OCI-LY3 (cell line): Measurements from ENCODE around the gene GSTT2B.
"Not testable (repeated sequence)": the region's sequence is repeated elsewhere in the genome, so short reads cannot be mapped to it uniquely, and the experiment has no call there.

Experiments
- H2AFZ ChIP-seq: fragments of 200-600, 300-600 bp; shearing (Covaris generic); 2 replicates; pipeline ENCODE4 v1.6.0; 2014; ENCODE audit warnings: antibody characterized with exemption, low read depth, low read length
- H3K27ac ChIP-seq: fragments of 200-600, 300-600 bp; sonication (generic); 2 replicates; pipeline ENCODE4 v1.5.1; 2014; ENCODE audit warnings: mild to moderate bottlenecking, low read length, moderate library complexity, mixed read lengths
- H3K27me3 ChIP-seq: fragments of 200-600, 300-600 bp; sonication (generic); 2 replicates; pipeline ENCODE4 v1.6.1; 2014; ENCODE audit warnings: low read depth, low read length, mixed read lengths
- H3K36me3 ChIP-seq: fragments of 200-600, 300-600 bp; sonication (generic); replicated peaks from 2 replicates; pipeline ENCODE3; 2014; ENCODE audit warnings: low read depth, low read length, mixed read lengths
- H3K4me1 ChIP-seq: fragments of 300-600, 200-600 bp; sonication (generic); 2 replicates; pipeline ENCODE4 v1.6.1; 2014; ENCODE audit warnings: low read length, mixed read lengths
- H3K4me2 ChIP-seq: fragments of 200-600, 300-600 bp; sonication (generic); 2 replicates; pipeline ENCODE4 v1.6.1; 2014; ENCODE audit warnings: low read length, mixed read lengths
- H3K4me3 ChIP-seq: fragments of 300-600, 200-600 bp; sonication (generic); 2 replicates; pipeline ENCODE4 v1.5.1; 2014; ENCODE audit warnings: antibody characterized with exemption, mild to moderate bottlenecking, low read length, moderate library complexity
- H3K79me2 ChIP-seq: fragments of 300-600, 200-600 bp; shearing (Covaris generic); 2 replicates; pipeline ENCODE4 v1.6.1; 2014; ENCODE audit warnings: mild to moderate bottlenecking, low read length, mixed read lengths
- H3K9ac ChIP-seq: fragments of 300-600, 200-600 bp; shearing (Covaris generic); 2 replicates; pipeline ENCODE4 v1.6.0; 2014; ENCODE audit warnings: mild to moderate bottlenecking, low read length, moderate library complexity
- H3K9me3 ChIP-seq: fragments of 200-600, 300-600 bp; shearing (Covaris generic); 2 replicates; pipeline ENCODE4 v1.6.1; 2014; ENCODE audit warnings: low read length, mixed read lengths; ENCODE audit not compliant: insufficient read depth
- H4K20me1 ChIP-seq: fragments of 200-600, 300-600 bp; sonication (generic); 2 replicates; pipeline ENCODE4 v1.6.1; 2016; ENCODE audit warnings: low read length, mixed read lengths; ENCODE audit not compliant: insufficient read depth
- TF ChIP-seq, protein P1 (sequence below): fragments of 200-600, 300-600 bp; sonication (generic); IDR thresholded peaks from 2 replicates; pipeline ENCODE4 v1.5.1; 2014; ENCODE audit warnings: antibody characterized with exemption, low read length, low read depth

The GSTT2B gene

DNA sequence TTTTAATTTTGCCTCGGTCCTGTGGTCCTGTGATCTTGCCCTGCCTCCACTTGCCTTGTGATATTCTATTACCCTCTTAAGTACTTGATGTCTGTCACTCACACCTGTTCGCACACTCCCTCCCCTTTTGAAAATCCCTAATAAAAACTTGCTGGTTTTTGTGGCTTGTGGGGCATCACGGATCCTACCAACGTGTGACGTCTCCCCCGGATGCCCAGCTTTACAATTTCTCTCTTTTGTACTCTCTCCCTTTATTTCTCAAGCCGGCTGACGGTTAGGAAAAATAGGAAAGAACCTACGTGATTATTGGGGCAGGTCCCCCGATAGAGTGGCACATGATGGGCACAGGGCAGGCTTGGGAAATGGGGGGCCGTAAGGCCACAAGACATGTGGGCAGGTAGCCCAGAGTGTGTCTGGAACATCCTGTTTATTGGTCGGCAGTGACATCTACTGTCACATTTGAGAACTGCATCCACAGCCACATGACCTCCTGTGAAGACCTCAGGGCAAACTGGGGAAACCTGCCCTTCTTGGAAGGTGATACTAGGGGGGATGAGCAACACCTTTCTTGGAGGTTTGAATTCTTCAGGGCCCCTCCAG, 4.6 kb downstream of the GSTT2B start:
- peak overlapping the region; percentile 34; the same call in 1 of the 2 replicates for H2AFZ ChIP-seq
- peak overlapping the region; percentile 57 for H3K4me2 ChIP-seq
- not testable (repeated sequence) for H3K79me2 ChIP-seq, H3K36me3 ChIP-seq, H3K9ac ChIP-seq, H3K27ac ChIP-seq, H3K4me1 ChIP-seq, H4K20me1 ChIP-seq, H3K9me3 ChIP-seq, H3K27me3 ChIP-seq
- 0 out of 2 replicates have a peak overlapping the region, but pooled peaks have one; percentile 44 for H3K4me3 ChIP-seq
- TF ChIP-seq, protein P1, sequence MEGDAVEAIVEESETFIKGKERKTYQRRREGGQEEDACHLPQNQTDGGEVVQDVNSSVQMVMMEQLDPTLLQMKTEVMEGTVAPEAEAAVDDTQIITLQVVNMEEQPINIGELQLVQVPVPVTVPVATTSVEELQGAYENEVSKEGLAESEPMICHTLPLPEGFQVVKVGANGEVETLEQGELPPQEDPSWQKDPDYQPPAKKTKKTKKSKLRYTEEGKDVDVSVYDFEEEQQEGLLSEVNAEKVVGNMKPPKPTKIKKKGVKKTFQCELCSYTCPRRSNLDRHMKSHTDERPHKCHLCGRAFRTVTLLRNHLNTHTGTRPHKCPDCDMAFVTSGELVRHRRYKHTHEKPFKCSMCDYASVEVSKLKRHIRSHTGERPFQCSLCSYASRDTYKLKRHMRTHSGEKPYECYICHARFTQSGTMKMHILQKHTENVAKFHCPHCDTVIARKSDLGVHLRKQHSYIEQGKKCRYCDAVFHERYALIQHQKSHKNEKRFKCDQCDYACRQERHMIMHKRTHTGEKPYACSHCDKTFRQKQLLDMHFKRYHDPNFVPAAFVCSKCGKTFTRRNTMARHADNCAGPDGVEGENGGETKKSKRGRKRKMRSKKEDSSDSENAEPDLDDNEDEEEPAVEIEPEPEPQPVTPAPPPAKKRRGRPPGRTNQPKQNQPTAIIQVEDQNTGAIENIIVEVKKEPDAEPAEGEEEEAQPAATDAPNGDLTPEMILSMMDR = peak; percentile 57

DNA sequence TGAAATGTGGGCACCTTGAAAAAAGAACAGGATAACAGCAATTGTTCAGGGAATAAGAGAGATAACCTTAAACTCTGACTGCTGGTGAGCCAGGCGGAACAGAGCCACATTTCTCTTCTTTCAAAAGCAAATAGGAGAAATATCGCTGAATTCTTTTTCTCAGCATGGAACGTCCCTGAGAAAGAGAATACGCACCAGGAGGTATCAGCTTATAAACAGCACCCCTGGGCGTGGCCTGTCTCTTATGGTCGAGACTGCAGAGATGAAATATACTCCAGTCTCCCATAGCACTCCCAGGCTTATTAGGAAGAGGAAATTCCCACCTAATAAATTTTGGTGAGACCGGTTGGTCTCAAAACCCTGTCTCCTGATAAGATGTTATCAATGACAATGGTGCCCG, 5.1 kb downstream of the GSTT2B start:
- H3K9me3 ChIP-seq, H3K27ac ChIP-seq, H3K79me2 ChIP-seq, H2AFZ ChIP-seq, H3K4me3 ChIP-seq, H3K4me1 ChIP-seq, H3K9ac ChIP-seq, H3K36me3 ChIP-seq, H3K4me2 ChIP-seq, H3K27me3 ChIP-seq, H4K20me1 ChIP-seq: not testable (repeated sequence)

DNA sequence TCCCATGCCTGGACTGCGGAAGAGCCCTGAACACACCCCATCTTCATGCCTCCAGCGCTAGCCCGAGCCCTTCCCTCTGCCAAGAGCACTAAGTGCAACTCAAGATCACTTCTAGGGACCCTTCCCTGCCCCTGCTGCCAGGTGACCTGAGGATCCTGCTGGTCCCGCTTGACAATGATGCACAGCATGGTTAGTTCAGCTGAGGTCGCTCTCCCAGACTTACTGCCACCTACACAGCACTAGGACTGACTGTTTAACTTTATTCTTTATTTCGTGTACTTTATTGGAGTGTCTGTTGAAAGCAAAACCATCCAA, 6.0 kb downstream of the GSTT2B start:
- not testable (repeated sequence) for H2AFZ ChIP-seq, H3K4me1 ChIP-seq

DNA sequence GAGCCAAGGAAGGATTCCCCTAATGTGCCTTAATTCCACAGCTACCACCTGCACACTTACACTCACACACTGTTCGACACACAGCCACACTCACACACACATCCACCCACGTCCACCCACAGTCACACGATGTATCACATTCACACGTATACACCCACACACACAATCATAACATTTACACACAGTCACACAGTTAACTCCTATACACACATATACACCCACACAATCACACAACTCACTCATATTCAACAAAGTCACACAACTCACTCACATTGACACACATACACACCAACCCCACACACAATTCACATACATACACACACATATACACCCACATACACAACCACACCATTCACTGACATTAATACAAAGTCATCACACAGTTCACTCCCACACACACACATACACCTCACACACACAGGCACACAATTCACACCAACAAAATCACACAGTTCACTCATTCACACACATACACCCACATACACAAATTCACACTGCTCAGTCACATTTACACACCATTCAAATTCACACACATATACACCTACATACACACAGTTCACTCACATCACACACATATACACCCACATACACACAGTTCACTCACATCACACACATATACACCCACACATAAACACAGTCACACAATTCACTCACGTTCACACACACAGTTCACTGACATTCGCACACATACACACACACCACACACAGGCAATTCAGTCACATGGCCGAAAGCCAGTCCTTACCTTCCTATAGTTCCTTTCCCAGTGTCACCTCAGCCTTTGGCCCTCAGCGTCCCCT, 6.6 kb downstream of the GSTT2B start:
- H3K4me1 ChIP-seq, H3K9ac ChIP-seq, H3K27me3 ChIP-seq, H3K27ac ChIP-seq, H3K79me2 ChIP-seq, H3K9me3 ChIP-seq, H3K36me3 ChIP-seq, H4K20me1 ChIP-seq, H2AFZ ChIP-seq, H3K4me3 ChIP-seq, H3K4me2 ChIP-seq: not testable (repeated sequence)

More for the DNA sequence above, 6.0 kb downstream of the GSTT2B start:
- H3K27ac ChIP-seq, H3K27me3 ChIP-seq, H3K9me3 ChIP-seq, H3K79me2 ChIP-seq, H3K4me2 ChIP-seq, H3K9ac ChIP-seq, H3K36me3 ChIP-seq, H3K4me3 ChIP-seq, H4K20me1 ChIP-seq: not testable (repeated sequence)

DNA sequence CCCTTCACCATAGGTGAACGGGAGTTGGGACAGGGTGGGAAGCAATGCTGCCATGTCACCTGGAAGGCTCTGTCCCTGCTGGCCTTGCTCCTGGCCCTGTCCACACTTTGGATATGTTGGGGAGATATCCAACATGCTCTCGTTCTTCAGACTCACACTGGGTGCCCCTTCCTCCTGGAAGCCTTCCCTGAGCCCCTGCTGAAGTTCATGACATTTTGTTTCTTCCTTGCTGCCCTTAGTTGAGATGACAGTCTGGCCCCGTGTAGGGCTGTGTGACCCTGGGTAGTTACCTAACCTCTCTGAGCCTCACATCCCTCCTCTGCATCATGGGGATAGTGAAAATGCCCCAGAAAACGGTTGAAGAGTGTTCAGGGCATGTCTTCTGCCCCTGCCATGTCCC, 7.5 kb downstream of the GSTT2B start:
- H3K4me3 ChIP-seq, H3K27ac ChIP-seq, H3K9me3 ChIP-seq: not testable (repeated sequence)

DNA sequence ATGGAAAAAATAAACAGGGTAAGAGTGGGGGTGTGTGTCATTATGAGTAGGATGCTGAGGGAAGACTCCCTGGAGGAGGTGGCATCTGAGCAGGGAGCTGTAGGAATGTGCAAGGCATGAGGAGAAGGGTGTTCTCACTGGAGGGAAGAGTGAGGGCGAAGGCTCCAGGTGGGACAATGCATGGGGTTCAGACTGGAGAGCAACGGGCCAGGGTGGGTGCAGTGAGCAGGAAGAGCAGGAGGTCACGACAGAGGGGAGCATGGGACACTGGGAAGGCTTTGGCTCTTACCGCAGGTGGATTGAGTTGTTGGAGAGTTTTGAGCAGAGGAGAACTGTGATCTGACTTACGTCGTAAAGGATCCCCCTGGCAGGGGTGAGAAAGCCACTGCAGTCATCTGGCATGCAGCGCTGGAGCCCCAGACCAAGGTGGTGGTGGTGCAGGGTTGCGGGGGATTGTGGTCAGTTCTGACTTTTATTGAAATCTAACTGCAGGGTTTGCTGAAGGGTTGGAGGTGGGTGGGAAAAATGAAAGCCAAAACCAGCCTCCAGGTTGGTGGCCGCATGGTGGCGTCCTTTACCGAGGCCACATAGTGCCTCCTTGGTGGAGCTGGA, 8.1 kb downstream of the GSTT2B start:
- not testable (repeated sequence) for H3K9ac ChIP-seq, H4K20me1 ChIP-seq, H3K27ac ChIP-seq, H3K4me1 ChIP-seq, H3K27me3 ChIP-seq, H3K4me2 ChIP-seq, H3K4me3 ChIP-seq, H3K79me2 ChIP-seq, H3K9me3 ChIP-seq, H2AFZ ChIP-seq, H3K36me3 ChIP-seq

More for the DNA sequence above, 7.5 kb downstream of the GSTT2B start:
- H3K4me2 ChIP-seq, H2AFZ ChIP-seq, H3K4me1 ChIP-seq, H3K79me2 ChIP-seq, H3K27me3 ChIP-seq, H4K20me1 ChIP-seq, H3K36me3 ChIP-seq, H3K9ac ChIP-seq: not testable (repeated sequence)

DNA sequence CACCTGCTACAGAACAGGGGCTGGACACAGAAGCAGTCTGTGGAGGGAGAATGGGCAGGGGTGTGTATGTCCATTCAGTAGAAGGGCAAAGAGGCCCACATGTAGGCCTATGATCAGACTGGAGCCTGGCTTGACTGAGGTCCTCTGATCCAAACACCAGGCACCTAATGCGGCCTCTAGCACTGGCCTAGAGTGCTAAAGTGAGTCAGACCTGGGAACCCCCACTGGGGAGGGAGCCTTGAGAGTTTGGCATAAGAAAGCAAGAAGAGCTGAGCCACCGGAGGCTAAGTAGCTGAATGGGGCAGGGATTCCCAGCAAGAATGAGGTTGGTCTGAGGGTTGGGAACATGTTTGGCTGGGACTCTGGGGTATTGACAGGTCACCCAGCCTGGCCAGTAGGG, 9.6 kb downstream of the GSTT2B start:
- not testable (repeated sequence) for H3K4me2 ChIP-seq

DNA sequence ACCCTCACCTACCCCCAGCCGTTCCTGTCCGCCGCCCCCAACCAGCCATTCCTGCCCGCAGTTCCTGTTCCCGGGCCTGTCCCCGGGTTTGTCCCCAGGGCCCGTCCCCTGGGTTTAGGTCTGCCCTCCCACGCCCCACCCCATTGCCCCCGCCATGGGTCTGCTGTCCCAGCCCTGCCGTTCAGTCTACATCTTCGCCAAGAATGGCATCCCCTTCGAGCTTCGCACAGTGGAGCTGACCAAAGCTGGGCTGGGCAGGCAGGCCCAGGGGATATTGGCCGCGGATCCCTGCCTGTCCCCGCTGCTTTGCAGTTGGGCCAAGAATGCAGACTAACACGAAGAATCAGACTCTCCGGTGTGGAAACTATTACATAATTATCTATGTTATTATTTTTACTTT, 11.2 kb downstream of the GSTT2B start:
- H3K9ac ChIP-seq, H3K4me2 ChIP-seq, H2AFZ ChIP-seq, H4K20me1 ChIP-seq, H3K4me3 ChIP-seq, H3K36me3 ChIP-seq, H3K27me3 ChIP-seq, H3K79me2 ChIP-seq, H3K27ac ChIP-seq, H3K9me3 ChIP-seq, H3K4me1 ChIP-seq: not testable (repeated sequence)

More for the DNA sequence above, 9.6 kb downstream of the GSTT2B start:
- H3K79me2 ChIP-seq, H3K27ac ChIP-seq, H3K27me3 ChIP-seq, H3K9ac ChIP-seq, H3K36me3 ChIP-seq, H3K4me3 ChIP-seq, H4K20me1 ChIP-seq, H2AFZ ChIP-seq, H3K9me3 ChIP-seq, H3K4me1 ChIP-seq: not testable (repeated sequence)

DNA sequence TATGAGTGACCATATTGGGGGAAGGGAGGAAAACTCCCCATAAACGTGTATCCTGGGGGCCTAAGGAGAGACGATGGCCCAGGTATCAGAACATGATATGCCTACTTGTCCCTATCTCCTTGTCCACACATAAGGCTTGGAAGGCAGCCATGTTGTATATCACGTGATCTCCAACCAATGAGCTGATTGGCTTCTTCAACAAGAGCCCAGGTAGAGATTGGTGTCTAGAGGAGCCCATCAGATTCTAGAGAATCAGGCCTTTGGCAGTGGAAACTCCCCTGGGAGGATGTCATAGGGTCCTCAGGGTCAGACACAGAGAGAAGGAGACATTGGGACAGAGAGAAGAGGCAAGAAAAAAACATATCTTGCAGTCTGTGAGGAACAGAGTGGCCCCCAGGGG, 13.6 kb downstream of the GSTT2B start:
- not testable (repeated sequence) for H3K4me1 ChIP-seq

More for the DNA sequence above, 13.6 kb downstream of the GSTT2B start:
- H2AFZ ChIP-seq, H3K9ac ChIP-seq, H3K9me3 ChIP-seq, H3K36me3 ChIP-seq, H4K20me1 ChIP-seq, H3K4me3 ChIP-seq, H3K79me2 ChIP-seq, H3K27me3 ChIP-seq, H3K4me2 ChIP-seq, H3K27ac ChIP-seq: not testable (repeated sequence)
